Measurements from ENCODE around the gene LRRC36. TPM values are rescaled to one million over a fixed set of nuclear protein-coding genes. Genes with fewer than 3 reads are reported as not detected.

LRRC36 gene
- total and polyA plus RNA-seq, 10 of the 15 experiments (the other 5 are each of a cell fraction or from before 2014, with no cell fraction given) = 0.45 to 2.0 (median 0.75) TPM; not detected in 1

GRCh38 chr16:67411339-67411738, 84.7 kb downstream of the LRRC36 start (continued):
- TF ChIP-seq BCLAF1 (IDR thresholded peaks at IDR 0.05) (no peak), MYB (IDR thresholded peaks at IDR 0.05; ENCODE audit: borderline replicate concordance, low read depth, low read length) (no peak), ZNF217 (IDR thresholded peaks at IDR 0.05) (no peak), REST (IDR thresholded peaks at IDR 0.05; ENCODE audit: low read depth, low read length) (no peak), WRNIP1 (IDR thresholded peaks at IDR 0.05; ENCODE audit: borderline replicate concordance, low read depth, low read length) (no peak), NR2C1 (IDR thresholded peaks at IDR 0.05) (no peak), PRDM15 (CRISPR knock-in tag; IDR thresholded peaks at IDR 0.05) (no peak), E2F8 (IDR thresholded peaks at IDR 0.05; ENCODE audit: low read depth, partially characterized antibody) (no peak), NR2F1 (conservative IDR thresholded peaks at IDR 0.05) (no peak), ZBTB33 (IDR thresholded peaks at IDR 0.05) (no peak), GABPA (IDR thresholded peaks at IDR 0.05; ENCODE audit: low read depth) (no peak)
